ENCODE results near the gene PATL1. TPM values are rescaled to one million over a fixed set of nuclear protein-coding genes. Genes with fewer than 3 reads are reported as not detected.

PATL1 gene
- 3.7 and 6.2 TPM in 2 replicates for total RNA-seq

DNA sequence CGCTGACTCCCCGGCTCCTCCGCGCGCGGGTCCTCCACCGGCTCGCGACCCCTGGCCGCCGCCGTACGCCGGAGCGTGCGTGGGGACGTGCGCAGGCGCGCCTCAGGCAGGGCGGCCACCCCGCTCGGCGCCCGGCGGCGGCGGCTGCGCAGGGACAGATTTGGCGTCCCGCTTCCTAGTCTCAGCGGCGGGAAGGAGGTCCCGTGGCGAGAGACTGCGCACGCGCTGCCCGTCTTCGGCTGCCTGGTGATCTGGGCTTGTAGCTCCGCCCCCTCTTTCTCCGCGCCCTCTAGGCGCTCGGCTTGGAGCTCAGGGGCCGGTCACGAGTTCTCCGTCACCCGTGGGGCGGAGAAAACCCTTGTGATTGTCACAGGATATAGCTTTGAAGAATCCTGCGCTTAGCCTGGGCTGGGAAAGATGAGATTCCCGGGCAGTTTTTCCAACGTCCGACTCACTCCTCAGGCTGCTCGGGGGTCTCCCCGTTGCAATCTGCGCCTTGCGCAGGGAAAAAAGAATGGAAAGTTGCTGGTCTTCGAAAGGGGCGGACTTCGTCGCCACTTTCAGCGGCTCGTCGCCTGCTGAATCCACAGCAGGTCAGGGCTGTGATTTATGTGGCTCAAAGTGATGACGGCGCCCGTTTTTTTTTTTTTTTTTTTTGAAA, at the start of gene PATL1:
Gene PATL1 (minus strand): TSS at position 88 of the 661 bp plus-strand sequence. CDS start 142 bp downstream, outside the sequence.

DNA sequence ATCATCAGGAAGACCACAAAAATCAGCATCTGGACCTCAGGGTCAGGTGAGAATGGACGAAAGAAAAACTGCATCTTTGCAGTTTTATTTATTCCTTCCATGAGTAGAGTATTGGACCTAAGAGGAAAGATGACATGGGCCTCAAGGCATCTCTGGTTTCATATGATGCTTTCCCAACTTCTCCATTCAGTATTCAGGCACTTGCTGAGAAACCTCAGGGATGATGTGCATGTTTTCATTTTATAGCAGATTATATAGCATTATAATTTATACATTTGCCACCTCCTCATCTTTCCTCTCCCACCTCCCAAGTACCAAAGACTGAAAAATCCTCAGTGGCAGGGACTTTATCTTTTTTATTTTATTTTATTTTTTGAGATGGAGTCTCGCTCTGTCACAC, 44.9 kb upstream of the PATL1 start, which contains the start of gene OR10V1:
Gene OR10V1 (minus strand): TSS at position 101 of the 400 bp plus-strand sequence. CDS start 0 bp downstream, at position 101.

GRCh38 chr11:59615637-59616395, 53.0 kb downstream of the PATL1 start, which contains the start of gene OSBP:
OSBP (minus strand) TSS chr11:59615774; CDS start chr11:59615664, 110 bp downstream.

Other genes starting within 250 kb of the PATL1 start
- not detected in 2 replicates for gene OR5A2, start 242.6 kb downstream of the PATL1 start, total RNA-seq
- not detected in 2 replicates for gene OR5A1, start 232.6 kb downstream of the PATL1 start, total RNA-seq
- gene OR4D6, start 212.1 kb downstream of the PATL1 start, total RNA-seq: not detected in 2 replicates
- gene OR4D10, start 195.7 kb downstream of the PATL1 start, total RNA-seq: not detected in 2 replicates
- not detected in 2 replicates for gene OR4D11, start 165.5 kb downstream of the PATL1 start, total RNA-seq
- gene OR4D9, start 157.5 kb downstream of the PATL1 start, total RNA-seq: not detected in 2 replicates
- gene OSBP, start 53.3 kb downstream of the PATL1 start, total RNA-seq: 24.1 and 34.4 TPM in 2 replicates
- not detected in 2 replicates for gene OR10V1, start 44.8 kb upstream of the PATL1 start, total RNA-seq
- gene STX3, start 86.3 kb upstream of the PATL1 start, total RNA-seq: 40.9 and 41.5 TPM in 2 replicates
- 43.5 and 45.6 TPM in 2 replicates for gene MRPL16, start 141.7 kb upstream of the PATL1 start, total RNA-seq
- not detected in 2 replicates for gene CBLIF, start 176.5 kb upstream of the PATL1 start, total RNA-seq
- gene TCN1, start 197.4 kb upstream of the PATL1 start, total RNA-seq: not detected in 2 replicates
- gene OOSP3, start 209.7 kb upstream of the PATL1 start, total RNA-seq: not detected in 2 replicates